Keratinocyte (primary cell): ENCODE results near the gene IGFBP6.

Source experiments
- CTCF ChIP-seq, 3 experiments: IDR thresholded peaks in 1 of 3; conservative IDR thresholded peaks in 1 of 3; optimal IDR thresholded peaks in 1 of 3; 2 replicates in 2 of 3; 3 replicates in 1 of 3; pipeline versions ENCODE3 to v1.5.1; 2011; ENCODE audit warnings: low read length in 3 of 3, mild to moderate bottlenecking in 3 of 3, moderate library complexity in 2 of 3, control low read depth in 1 of 3, inconsistent platforms in 1 of 3; ENCODE audit not compliant: insufficient read depth in 2 of 3; ENCODE audit errors: extremely low read depth in 1 of 3
- EZH2 ChIP-seq: IDR thresholded peaks from one replicate; pipeline ENCODE4 v1.6.1; 2012; ENCODE audit warnings: inconsistent platforms, mild to moderate bottlenecking, low read length, moderate library complexity

GRCh38 chr12:53067993-53068770, 29.3 kb upstream of the IGFBP6 start:
- no peak for TF ChIP-seq CTCF (optimal IDR thresholded peaks at IDR 0.05 in 1 of 3, IDR thresholded peaks at IDR 0.05 in 1 of 3, conservative IDR thresholded peaks at IDR 0.05 in 1 of 3; ENCODE audit: extremely low read depth in 1 of 3, insufficient read depth in 2 of 3, low read length in 3 of 3)
- no peak for TF ChIP-seq EZH2
